ENCODE data around the gene IDH3G. TPM values are rescaled to one million over a fixed set of nuclear protein-coding genes. Genes with fewer than 3 reads are reported as not detected.

The IDH3G gene
- polyA plus RNA-seq, 1 donor: 58.7 TPM

DNA sequence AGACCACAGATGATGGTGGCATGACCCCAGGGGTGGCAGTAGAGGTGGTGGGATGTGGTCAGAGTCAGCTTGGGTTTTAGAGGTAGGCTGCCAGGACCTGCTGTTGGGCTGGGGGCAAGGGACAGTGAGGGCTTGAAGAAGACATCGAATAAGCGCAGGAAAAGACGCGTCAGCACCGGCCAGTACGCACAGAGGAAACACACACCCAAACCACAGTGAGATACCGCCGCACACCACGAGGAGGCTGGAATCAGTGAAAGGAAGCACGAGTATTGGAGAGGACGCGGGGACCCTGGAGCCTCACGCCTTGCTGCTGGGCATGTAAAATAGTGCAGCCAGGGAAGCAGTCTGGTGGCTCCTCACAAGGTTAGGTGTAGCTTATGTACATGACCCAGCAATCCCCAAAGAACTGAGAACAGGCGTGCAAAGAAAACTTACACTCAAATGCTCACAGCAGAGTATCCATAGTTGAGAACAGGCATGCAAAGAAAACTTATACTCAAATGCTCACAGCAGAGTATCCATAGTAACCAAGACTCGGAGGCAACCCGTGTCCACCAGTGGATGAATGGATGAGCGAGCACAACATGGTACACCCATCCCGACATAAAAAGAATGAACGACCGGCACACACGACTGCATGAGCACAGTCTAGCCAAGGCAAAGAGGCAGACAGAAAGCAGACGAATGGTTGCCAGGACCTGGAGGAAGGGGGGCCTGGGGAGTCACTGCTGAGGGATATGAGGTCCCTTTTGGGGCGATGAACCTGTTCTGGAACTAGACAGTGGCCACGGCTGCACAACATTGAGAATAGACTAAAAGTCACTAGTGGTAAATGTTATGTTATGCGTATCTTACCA, 22.9 kb upstream of the IDH3G start:
- 100% methylated on average over 1 of the region's 25 CpGs for WGBS (ENCODE audit: insufficient coverage, low lambda C conversion rate)
- H3K4me1 ChIP-seq (ENCODE audit: control insufficient read depth, insufficient read depth, low read length): peaks cover 4% of the 10 kb centered on the region
- H3K27ac ChIP-seq (ENCODE audit: low read length): no peak overlapping the region
- no peaks in the 10 kb centered on the region for H3K9me3 ChIP-seq (ENCODE audit: control insufficient read depth, low read depth, low read length)
- DNase-seq: no peak
- no peaks in the 10 kb centered on the region for H3K36me3 ChIP-seq (ENCODE audit: control insufficient read depth, insufficient read depth, low read length)
- H3K4me3 ChIP-seq (ENCODE audit: low read length): no peak overlapping the region
- peaks cover 10% of the 10 kb centered on the region for H3K27me3 ChIP-seq (ENCODE audit: control insufficient read depth, insufficient read depth, low read length)

GRCh38 chrX:153814591-153815315, 20.6 kb upstream of the IDH3G start:
- no CpG with 5 or more reads among the region's 19 CpGs for WGBS (ENCODE audit: insufficient coverage, low lambda C conversion rate)
- peaks cover 4% of the 10 kb centered on the region for H3K4me1 ChIP-seq (ENCODE audit: control insufficient read depth, insufficient read depth, low read length)
- no peak overlapping the region for H3K27ac ChIP-seq (ENCODE audit: low read length)
- H3K9me3 ChIP-seq (ENCODE audit: control insufficient read depth, low read depth, low read length): no peaks in the 10 kb centered on the region
- no peaks in the 10 kb centered on the region for H3K36me3 ChIP-seq (ENCODE audit: control insufficient read depth, insufficient read depth, low read length)
- H3K4me3 ChIP-seq (ENCODE audit: low read length): no peak overlapping the region
- DNase-seq: no peak
- H3K27me3 ChIP-seq (ENCODE audit: control insufficient read depth, insufficient read depth, low read length): peaks cover 9% of the 10 kb centered on the region

DNA sequence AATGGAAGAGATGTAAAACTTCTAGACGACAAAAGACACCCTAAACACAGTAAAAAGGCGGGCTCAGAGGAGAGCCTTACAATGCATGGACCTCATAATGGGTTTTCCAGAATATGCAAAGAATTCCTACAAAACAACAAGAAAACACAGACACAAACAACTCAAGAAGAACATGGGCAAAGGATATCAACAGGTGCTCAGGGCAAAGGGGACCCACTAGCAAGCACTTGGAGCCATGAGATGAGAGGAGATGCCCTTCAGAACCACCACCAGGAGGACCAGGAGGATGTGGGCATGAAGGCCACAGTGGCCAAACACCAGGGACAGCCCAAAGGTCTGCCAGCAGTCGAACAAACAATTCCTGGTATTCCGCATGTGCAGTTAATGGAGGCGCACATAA, 19.0 kb upstream of the IDH3G start:
- Histone ChIP-seq H3K9me3 (ENCODE audit: control insufficient read depth, low read depth, low read length) (no peaks in the 10 kb centered on the region), H3K4me3 (ENCODE audit: low read length) (no peak overlapping the region), H3K36me3 (ENCODE audit: control insufficient read depth, insufficient read depth, low read length) (no peaks in the 10 kb centered on the region), H3K27me3 (ENCODE audit: control insufficient read depth, insufficient read depth, low read length) (peaks cover 3% of the 10 kb centered on the region), H3K4me1 (ENCODE audit: control insufficient read depth, insufficient read depth, low read length) (no peaks in the 10 kb centered on the region), H3K27ac (ENCODE audit: low read length) (no peak overlapping the region)
- WGBS (ENCODE audit: insufficient coverage, low lambda C conversion rate): no CpG with 5 or more reads among the region's 5 CpGs
- no peak for DNase-seq

- H3K27me3 ChIP-seq (ENCODE audit: control insufficient read depth, insufficient read depth, low read length): peaks cover 3% of the 10 kb centered on the region
- no peaks in the 10 kb centered on the region for H3K4me1 ChIP-seq (ENCODE audit: control insufficient read depth, insufficient read depth, low read length)
- no peaks in the 10 kb centered on the region for H3K36me3 ChIP-seq (ENCODE audit: control insufficient read depth, insufficient read depth, low read length)
- DNase-seq: no peak
- no peak overlapping the region for H3K4me3 ChIP-seq (ENCODE audit: low read length)
- H3K9me3 ChIP-seq (ENCODE audit: control insufficient read depth, low read depth, low read length): no peaks in the 10 kb centered on the region
- no CpG with 5 or more reads among the region's 14 CpGs for WGBS (ENCODE audit: insufficient coverage, low lambda C conversion rate)
- no peak overlapping the region for H3K27ac ChIP-seq (ENCODE audit: low read length)
Measured at GRCh38 chrX:153812220-153812619, 18.0 kb upstream of the IDH3G start.

GRCh38 chrX:153807976-153808375, 13.8 kb upstream of the IDH3G start:
- no peaks in the 10 kb centered on the region for H3K36me3 ChIP-seq (ENCODE audit: control insufficient read depth, insufficient read depth, low read length)
- no peaks in the 10 kb centered on the region for H3K9me3 ChIP-seq (ENCODE audit: control insufficient read depth, low read depth, low read length)
- no CpG with 5 or more reads among the region's 19 CpGs for WGBS (ENCODE audit: insufficient coverage, low lambda C conversion rate)
- DNase-seq: no peak
- peaks cover 3% of the 10 kb centered on the region for H3K27me3 ChIP-seq (ENCODE audit: control insufficient read depth, insufficient read depth, low read length)
- no peak overlapping the region for H3K27ac ChIP-seq (ENCODE audit: low read length)
- no peaks in the 10 kb centered on the region for H3K4me1 ChIP-seq (ENCODE audit: control insufficient read depth, insufficient read depth, low read length)
- no peak overlapping the region for H3K4me3 ChIP-seq (ENCODE audit: low read length)

DNA sequence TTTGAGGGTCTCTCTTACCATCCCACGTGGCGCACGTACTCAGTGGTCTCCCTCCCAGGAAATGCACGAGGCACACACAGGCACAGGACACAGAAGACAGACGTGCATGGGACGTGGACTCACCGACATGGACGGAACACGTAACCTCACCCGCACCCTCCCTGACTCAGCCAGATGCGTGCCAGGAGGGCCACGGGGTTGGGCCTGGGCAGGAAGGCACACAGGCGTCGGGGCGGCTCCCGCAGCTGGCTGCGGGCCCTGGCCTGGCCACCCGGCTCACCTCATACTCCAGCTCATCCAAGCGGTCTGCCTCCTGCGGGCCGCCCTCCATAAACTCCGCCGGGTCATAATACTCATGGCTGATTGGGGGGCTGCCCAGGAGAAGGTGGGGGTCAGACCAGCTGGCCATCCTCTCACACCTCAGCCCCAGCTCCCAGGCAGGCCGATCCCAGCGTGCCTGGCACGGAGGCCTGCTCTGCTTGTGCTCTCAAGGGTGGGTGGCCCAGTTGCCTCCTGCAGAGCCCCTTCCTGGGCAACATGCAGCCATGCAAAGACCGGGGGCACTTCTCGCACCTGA, 12.9 kb upstream of the IDH3G start:
- H3K4me1 ChIP-seq (ENCODE audit: control insufficient read depth, insufficient read depth, low read length): no peaks in the 10 kb centered on the region
- no peak overlapping the region for H3K4me3 ChIP-seq (ENCODE audit: low read length)
- no peaks in the 10 kb centered on the region for H3K36me3 ChIP-seq (ENCODE audit: control insufficient read depth, insufficient read depth, low read length)
- DNase-seq: no peak
- no CpG with 5 or more reads among the region's 28 CpGs for WGBS (ENCODE audit: insufficient coverage, low lambda C conversion rate)
- no peaks in the 10 kb centered on the region for H3K27me3 ChIP-seq (ENCODE audit: control insufficient read depth, insufficient read depth, low read length)
- H3K27ac ChIP-seq (ENCODE audit: low read length): no peak overlapping the region
- H3K9me3 ChIP-seq (ENCODE audit: control insufficient read depth, low read depth, low read length): no peaks in the 10 kb centered on the region

GRCh38 chrX:153805436-153805835, 11.3 kb upstream of the IDH3G start:
- Histone ChIP-seq H3K4me3 (ENCODE audit: low read length) (no peak overlapping the region), H3K27ac (ENCODE audit: low read length) (no peak overlapping the region), H3K27me3 (ENCODE audit: control insufficient read depth, insufficient read depth, low read length) (no peaks in the 10 kb centered on the region), H3K9me3 (ENCODE audit: control insufficient read depth, low read depth, low read length) (no peaks in the 10 kb centered on the region), H3K36me3 (ENCODE audit: control insufficient read depth, insufficient read depth, low read length) (no peaks in the 10 kb centered on the region), H3K4me1 (ENCODE audit: control insufficient read depth, insufficient read depth, low read length) (no peaks in the 10 kb centered on the region)
- DNase-seq: no peak
- no CpG with 5 or more reads among the region's 13 CpGs for WGBS (ENCODE audit: insufficient coverage, low lambda C conversion rate)

DNA sequence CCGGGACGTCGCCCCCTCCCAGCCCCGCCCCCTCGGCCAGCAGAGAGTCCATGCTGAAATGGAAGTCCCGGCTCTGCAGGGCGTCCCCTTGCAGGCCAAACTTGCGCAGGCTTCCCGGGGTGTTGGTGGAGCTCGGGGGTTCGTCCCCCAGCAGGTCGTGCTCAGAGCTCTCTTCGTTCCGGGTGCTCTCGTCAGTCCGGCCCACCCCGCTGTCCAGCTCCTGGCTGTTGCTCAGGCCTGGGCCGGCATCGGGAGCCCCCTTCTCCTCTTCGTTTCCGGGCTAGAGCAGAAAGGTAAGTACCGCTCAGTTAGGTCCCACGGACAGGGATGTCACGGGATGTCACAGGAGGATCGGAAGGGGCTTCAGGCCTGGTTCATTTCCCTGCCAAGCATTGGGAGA, 10.4 kb upstream of the IDH3G start:
- no CpG with 5 or more reads among the region's 25 CpGs for WGBS (ENCODE audit: insufficient coverage, low lambda C conversion rate)

DNA sequence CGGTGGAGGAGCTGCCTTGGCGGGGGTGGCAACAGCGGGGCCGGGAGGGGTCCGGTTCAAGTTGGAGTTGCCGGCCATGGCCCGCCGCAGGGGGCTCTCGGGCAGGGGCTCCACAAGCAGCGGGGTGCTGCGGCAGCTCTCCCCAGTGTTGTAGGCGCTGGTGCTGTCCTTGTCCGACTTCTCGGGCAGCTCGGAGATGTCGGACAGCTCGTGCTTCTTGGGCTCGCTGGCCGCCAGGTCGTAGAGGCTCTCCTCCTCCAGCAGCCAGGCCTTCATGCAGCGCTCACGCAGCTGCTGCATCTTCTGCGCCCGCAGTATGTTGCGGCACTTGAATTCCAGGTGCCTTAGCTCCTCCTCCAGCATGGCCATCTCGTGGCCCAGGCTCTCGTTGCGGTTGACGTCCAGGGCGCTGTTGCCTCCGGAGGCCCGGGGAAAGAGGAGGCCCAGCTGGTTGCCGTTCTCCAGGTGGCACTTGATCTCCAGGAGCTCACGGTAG, 10.0 kb upstream of the IDH3G start:
- Histone ChIP-seq H3K4me1 (ENCODE audit: control insufficient read depth, insufficient read depth, low read length) (no peaks in the 10 kb centered on the region), H3K4me3 (ENCODE audit: low read length) (no peak overlapping the region), H3K27me3 (ENCODE audit: control insufficient read depth, insufficient read depth, low read length) (no peaks in the 10 kb centered on the region), H3K36me3 (ENCODE audit: control insufficient read depth, insufficient read depth, low read length) (no peaks in the 10 kb centered on the region), H3K9me3 (ENCODE audit: control insufficient read depth, low read depth, low read length) (no peaks in the 10 kb centered on the region), H3K27ac (ENCODE audit: low read length) (no peak overlapping the region)
- no peak for DNase-seq
- no CpG with 5 or more reads among the region's 34 CpGs for WGBS (ENCODE audit: insufficient coverage, low lambda C conversion rate)

More for the DNA sequence above, 10.4 kb upstream of the IDH3G start:
- Histone ChIP-seq H3K36me3 (ENCODE audit: control insufficient read depth, insufficient read depth, low read length) (no peaks in the 10 kb centered on the region), H3K4me1 (ENCODE audit: control insufficient read depth, insufficient read depth, low read length) (no peaks in the 10 kb centered on the region), H3K27me3 (ENCODE audit: control insufficient read depth, insufficient read depth, low read length) (no peaks in the 10 kb centered on the region), H3K27ac (ENCODE audit: low read length) (no peak overlapping the region), H3K9me3 (ENCODE audit: control insufficient read depth, low read depth, low read length) (no peaks in the 10 kb centered on the region), H3K4me3 (ENCODE audit: low read length) (no peak overlapping the region)
- DNase-seq: no peak

DNA sequence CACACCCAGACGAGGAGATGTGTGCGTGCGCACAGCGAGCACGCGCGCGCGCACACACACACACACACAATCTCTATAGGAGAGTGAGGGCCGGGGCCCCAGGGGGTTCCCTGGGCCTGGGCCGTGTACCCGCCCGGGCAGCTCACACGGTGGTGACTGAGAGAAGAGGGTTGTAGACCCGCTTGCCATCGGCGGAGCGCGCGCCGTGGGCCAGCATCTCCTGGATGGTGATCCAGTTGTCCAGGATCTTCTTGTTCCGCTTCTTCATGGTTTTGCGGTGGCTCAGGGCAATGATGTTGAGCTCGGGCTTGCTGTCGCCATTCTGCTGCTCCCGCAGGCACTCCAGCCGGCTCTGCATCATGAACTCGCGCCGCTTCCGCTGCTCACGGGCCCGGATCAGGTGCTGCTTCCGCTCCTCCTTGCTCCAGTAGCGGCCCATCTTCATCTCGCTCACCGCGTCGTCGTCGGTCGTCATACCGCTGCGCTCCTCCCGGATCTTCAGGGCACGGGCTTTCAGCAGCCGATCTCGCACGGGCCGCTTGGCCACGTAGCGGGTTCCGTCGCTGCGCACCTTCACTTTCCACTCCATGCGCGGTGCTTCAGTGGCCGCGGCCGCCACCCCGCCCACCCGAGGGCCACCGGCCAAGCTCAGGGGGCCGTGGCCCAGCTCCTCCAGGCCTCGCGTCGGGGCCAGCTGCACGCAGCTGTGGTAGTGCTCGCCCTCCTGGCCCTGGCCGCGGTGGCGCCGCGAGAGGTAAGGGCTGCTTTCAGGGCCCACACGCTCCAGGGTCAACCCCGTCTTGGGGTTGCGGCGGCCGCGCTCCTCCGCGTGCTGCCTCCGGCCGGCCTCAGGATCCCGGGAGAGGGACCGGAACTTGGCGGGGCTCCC, 9.3 kb upstream of the IDH3G start:
- DNase-seq: no peak
- Histone ChIP-seq H3K9me3 (ENCODE audit: control insufficient read depth, low read depth, low read length) (no peaks in the 10 kb centered on the region), H3K27me3 (ENCODE audit: control insufficient read depth, insufficient read depth, low read length) (no peaks in the 10 kb centered on the region), H3K36me3 (ENCODE audit: control insufficient read depth, insufficient read depth, low read length) (peaks cover 3% of the 10 kb centered on the region), H3K4me1 (ENCODE audit: control insufficient read depth, insufficient read depth, low read length) (no peaks in the 10 kb centered on the region), H3K4me3 (ENCODE audit: low read length) (no peak overlapping the region), H3K27ac (ENCODE audit: low read length) (no peak overlapping the region)
- no CpG with 5 or more reads among the region's 87 CpGs for WGBS (ENCODE audit: insufficient coverage, low lambda C conversion rate)
